Activated T-cell treated with anti-CD3 and anti-CD28 coated beads, Interleukin-2, amount 50 U/mL, for 4 hours (primary cell): ENCODE results near the gene LIMS1. TPM values are rescaled to one million over a fixed set of nuclear protein-coding genes. Genes with fewer than 3 reads are reported as not detected.
"Not testable (repeated sequence)": the region's sequence is repeated elsewhere in the genome, so short reads cannot be mapped to it uniquely, and the experiment has no call there.

Experiments
- ATAC-seq, 2 donors: fragments of 200-7000 bp; cut with Tn5 transposase; one replicate each; pipeline ENCODE4 v1.10.0; 2021
- DNase-seq: peaks from one replicate; pipeline ENCODE4 v3.0.0-alpha.2; 2020
- H3K27me3 Mint-ChIP-seq: one replicate; pipeline ENCODE4 v1.8.0; 2021; ENCODE audit warnings: low read depth, mixed read lengths
- H3K36me3 Mint-ChIP-seq: one replicate; pipeline ENCODE4 v1.8.0; 2022; ENCODE audit warnings: mixed read lengths; ENCODE audit not compliant: insufficient read depth
- H3K4me1 Mint-ChIP-seq: one replicate; pipeline ENCODE4 v1.8.0; 2021; ENCODE audit warnings: low read depth, mixed read lengths
- H3K4me3 Mint-ChIP-seq: one replicate; pipeline ENCODE4 v1.8.0; 2021; ENCODE audit warnings: mild to moderate bottlenecking, moderate library complexity, mixed read lengths
- H3K9me3 Mint-ChIP-seq: one replicate; pipeline ENCODE4 v1.8.0; 2021; ENCODE audit warnings: mixed read lengths
- total RNA-seq, 3 donors: library from RNA; stranded (reverse); gene quantifications; one replicate each; pipeline ENCODE4 v1.2.1, GENCODE V29; 2021

LIMS1 gene
- total RNA-seq = 10 to 100 TPM; 40.2 to 45.0 (median 41.2) TPM

- ATAC-seq (peak; percentile 94 to 97), DNase-seq (peak; percentile 85)
- Mint-ChIP-seq H3K4me1 (peaks cover 22% of the 10 kb centered on the region), H3K9me3 (no peaks in the 10 kb centered on the region), H3K27me3 (no peaks in the 10 kb centered on the region), H3K36me3 (no peaks in the 10 kb centered on the region), H3K4me3 (peak within 1 kb of the TSS; percentile 92)
Measured at GRCh38 chr2:108533832-108534583, at the start of gene LIMS1. TSS of gene LIMS1 (plus strand) at chr2:108534470. CDS start at chr2:108534563, 93 bp downstream.

GRCh38 chr2:108485253-108485652 lies 49.0 kb upstream of the LIMS1 start:
- Mint-ChIP-seq H3K36me3 (peaks cover 34% of the 10 kb centered on the region), H3K4me1 (peaks cover 3% of the 10 kb centered on the region), H3K9me3 (no peaks in the 10 kb centered on the region), H3K27me3 (no peaks in the 10 kb centered on the region), H3K4me3 (no peak overlapping the region)
- ATAC-seq = no peak
- DNase-seq = no peak

- Mint-ChIP-seq H3K4me1 (no peaks in the 10 kb centered on the region), H3K36me3 (peaks cover 25% of the 10 kb centered on the region), H3K4me3 (no peak overlapping the region), H3K27me3 (no peaks in the 10 kb centered on the region), H3K9me3 (no peaks in the 10 kb centered on the region)
- DNase-seq (no peak), ATAC-seq (no peak)
Measured at GRCh38 chr2:108490506-108491122, 43.7 kb upstream of the LIMS1 start.

- no peak for DNase-seq
- Mint-ChIP-seq H3K4me3 (no peak overlapping the region), H3K27me3 (no peaks in the 10 kb centered on the region), H3K9me3 (no peaks in the 10 kb centered on the region), H3K36me3 (peaks cover 25% of the 10 kb centered on the region), H3K4me1 (no peaks in the 10 kb centered on the region)
- no peak for ATAC-seq
Measured at GRCh38 chr2:108491848-108492247, 42.4 kb upstream of the LIMS1 start.

GRCh38 chr2:108492364-108492763 lies 41.9 kb upstream of the LIMS1 start:
- Mint-ChIP-seq H3K4me3 (no peak overlapping the region), H3K9me3 (no peaks in the 10 kb centered on the region), H3K4me1 (no peaks in the 10 kb centered on the region), H3K27me3 (no peaks in the 10 kb centered on the region), H3K36me3 (peaks cover 25% of the 10 kb centered on the region)
- no peak for DNase-seq
- no peak for ATAC-seq

- DNase-seq, H3K4me3 Mint-ChIP-seq, H3K4me1 Mint-ChIP-seq, H3K9me3 Mint-ChIP-seq, ATAC-seq, H3K27me3 Mint-ChIP-seq: not testable (repeated sequence)
- peaks cover 25% of the 10 kb centered on the region for H3K36me3 Mint-ChIP-seq
Measured at GRCh38 chr2:108496167-108496566, 38.1 kb upstream of the LIMS1 start.

GRCh38 chr2:108507620-108508019 lies 26.6 kb upstream of the LIMS1 start:
- H3K4me1 Mint-ChIP-seq, H3K9me3 Mint-ChIP-seq, H3K27me3 Mint-ChIP-seq, H3K4me3 Mint-ChIP-seq, DNase-seq, ATAC-seq: not testable (repeated sequence)
- H3K36me3 Mint-ChIP-seq = peaks cover 29% of the 10 kb centered on the region

GRCh38 chr2:108512431-108512830 lies 21.8 kb upstream of the LIMS1 start:
- H3K9me3 Mint-ChIP-seq, H3K36me3 Mint-ChIP-seq, H3K27me3 Mint-ChIP-seq, DNase-seq, H3K4me1 Mint-ChIP-seq, ATAC-seq, H3K4me3 Mint-ChIP-seq: not testable (repeated sequence)

GRCh38 chr2:108514478-108514877 lies 19.8 kb upstream of the LIMS1 start:
- H3K9me3 Mint-ChIP-seq, H3K27me3 Mint-ChIP-seq, H3K36me3 Mint-ChIP-seq, H3K4me3 Mint-ChIP-seq, DNase-seq, ATAC-seq, H3K4me1 Mint-ChIP-seq: not testable (repeated sequence)

- not testable (repeated sequence) for DNase-seq, H3K27me3 Mint-ChIP-seq, H3K9me3 Mint-ChIP-seq, H3K4me1 Mint-ChIP-seq, H3K36me3 Mint-ChIP-seq, ATAC-seq, H3K4me3 Mint-ChIP-seq
Measured at GRCh38 chr2:108524688-108525087, 9.6 kb upstream of the LIMS1 start.

- DNase-seq, H3K4me1 Mint-ChIP-seq, H3K27me3 Mint-ChIP-seq, ATAC-seq, H3K4me3 Mint-ChIP-seq, H3K9me3 Mint-ChIP-seq, H3K36me3 Mint-ChIP-seq: not testable (repeated sequence)
Measured at GRCh38 chr2:108525258-108525657, 9.0 kb upstream of the LIMS1 start.

- Mint-ChIP-seq H3K4me3 (no peak overlapping the region), H3K4me1 (peaks cover 21% of the 10 kb centered on the region), H3K9me3 (no peaks in the 10 kb centered on the region), H3K27me3 (no peaks in the 10 kb centered on the region), H3K36me3 (no peaks in the 10 kb centered on the region)
- DNase-seq (no peak), ATAC-seq (no peak)
Measured at GRCh38 chr2:108531674-108532055, 2.6 kb upstream of the LIMS1 start.

- ATAC-seq = peak; percentile 39 to 46
- H3K4me1 Mint-ChIP-seq = peaks cover 25% of the 10 kb centered on the region
- peak; percentile 24 for DNase-seq
Measured at GRCh38 chr2:108534584-108535356, 500 bp downstream of the LIMS1 start.

GRCh38 chr2:108535357-108535631 lies 1.0 kb downstream of the LIMS1 start:
- H3K36me3 Mint-ChIP-seq = no peaks in the 10 kb centered on the region
- peak overlapping the region; percentile 92 for H3K4me3 Mint-ChIP-seq
- ATAC-seq = no peak
- peaks cover 25% of the 10 kb centered on the region for H3K4me1 Mint-ChIP-seq
- no peaks in the 10 kb centered on the region for H3K27me3 Mint-ChIP-seq
- H3K9me3 Mint-ChIP-seq = no peaks in the 10 kb centered on the region
- DNase-seq = no peak

More at GRCh38 chr2:108534584-108535356, 500 bp downstream of the LIMS1 start:
- H3K9me3 Mint-ChIP-seq = no peaks in the 10 kb centered on the region
- H3K27me3 Mint-ChIP-seq = no peaks in the 10 kb centered on the region
- H3K36me3 Mint-ChIP-seq = no peaks in the 10 kb centered on the region
- peak overlapping the region; percentile 92 for H3K4me3 Mint-ChIP-seq
